C1 segment of cervical spinal cord (tissue), 14 donors: ENCODE results near the gene FAM50A.

Source experiments
- DNase-seq, 14 donors: peaks; one replicate each; lab custom pipeline; 2025; lab: John Stamatoyannopoulos, UW

The FAM50A gene

GRCh38 chrX:154412468-154412867 lies 31.5 kb upstream of the FAM50A start:
- DNase-seq, result no peak

GRCh38 chrX:154413142-154413541 lies 30.8 kb upstream of the FAM50A start:
- DNase-seq, result no peak

- peak in 1 of 14 donors; percentile 41 for DNase-seq
Observed at GRCh38 chrX:154417157-154417556, 26.8 kb upstream of the FAM50A start.

GRCh38 chrX:154419189-154419588 lies 24.8 kb upstream of the FAM50A start:
- no peak for DNase-seq

GRCh38 chrX:154419688-154420401 lies 24.1 kb upstream of the FAM50A start:
- no peak for DNase-seq

- no peak for DNase-seq
Observed at GRCh38 chrX:154420402-154420756, 23.6 kb upstream of the FAM50A start.

GRCh38 chrX:154426916-154427770 lies 16.8 kb upstream of the FAM50A start:
- no peak for DNase-seq

GRCh38 chrX:154428176-154429171 lies 15.5 kb upstream of the FAM50A start, which contains the start of gene ATP6AP1:
Gene ATP6AP1, plus strand, starts transcription at chrX:154428677. Its CDS starts 16 bp downstream, at chrX:154428693.
- peak in 13 of 14 donors; percentile 23 to 90 (median 81) for DNase-seq

GRCh38 chrX:154429711-154430110 lies 14.2 kb upstream of the FAM50A start:
- DNase-seq, result no peak

GRCh38 chrX:154430479-154430878 lies 13.5 kb upstream of the FAM50A start:
- no peak for DNase-seq

GRCh38 chrX:154430916-154431315 lies 13.0 kb upstream of the FAM50A start:
- DNase-seq, result no peak

- DNase-seq, result peak in 7 of 14 donors; percentile 2 to 51 (median 27)
Observed at GRCh38 chrX:154431341-154431740, 12.6 kb upstream of the FAM50A start.

- no peak for DNase-seq
Observed at GRCh38 chrX:154432210-154432609, 11.7 kb upstream of the FAM50A start.

- DNase-seq, result no peak
Observed at GRCh38 chrX:154433605-154434004, 10.3 kb upstream of the FAM50A start.

- no peak for DNase-seq
Observed at GRCh38 chrX:154434394-154435168, 9.4 kb upstream of the FAM50A start.

- no peak for DNase-seq
Observed at GRCh38 chrX:154435171-154435733, 8.7 kb upstream of the FAM50A start.

- peak in 1 of 14 donors; percentile 66 for DNase-seq
Observed at GRCh38 chrX:154436374-154436982, 7.5 kb upstream of the FAM50A start.

- DNase-seq, result peak in 8 of 14 donors; percentile 10 to 66 (median 30)
Observed at GRCh38 chrX:154436983-154437752, 6.8 kb upstream of the FAM50A start, which contains the start of gene GDI1. Gene GDI1, plus strand, starts transcription at chrX:154437154. Its CDS starts 101 bp downstream, at chrX:154437255.
